K562 (cell line): ENCODE data around the gene YOD1. TPM values are rescaled to one million over a fixed set of nuclear protein-coding genes. Genes with fewer than 3 reads are reported as not detected.
A peak's percentile ranks its signal among the peaks of the same experiment; 100 is the strongest.

Experiments
- ATF1 ChIP-seq, 2 experiments: fragments of 450-650 bp in 1 of 2; IDR thresholded peaks; 2 replicates each; pipeline ENCODE4 v1.6.1; 2016; ENCODE audit warnings: missing compliant biosample characterization in 1 of 2, missing genetic modification characterization in 1 of 2
- BRD9 ChIP-seq: fragments of 450-650 bp; IDR thresholded peaks from 2 replicates; pipeline ENCODE4 v1.6.1; 2018; ENCODE audit warnings: low read depth; ENCODE audit not compliant: partially characterized antibody
- FOSL1 ChIP-seq: fragments of 200-800 bp; sonication (Bioruptor generic); conservative IDR thresholded peaks from 2 replicates; pipeline ENCODE4 v1.6.1; 2016; ENCODE audit warnings: missing genetic modification characterization, missing compliant biosample characterization
- HIVEP1 ChIP-seq: fragments of 250-450 bp; sonication (Bioruptor Pico); IDR thresholded peaks from 2 replicates; pipeline ENCODE4 v1.4.0; 2020; ENCODE audit warnings: mild to moderate bottlenecking
- NR4A1 ChIP-seq, 2 experiments: fragments of 250-450 bp in 1 of 2; fragments of 450-650 bp in 1 of 2; sonication (Bioruptor Pico) in 1 of 2; IDR thresholded peaks; 2 replicates each; pipeline versions ENCODE4 v1.4.0 to v1.6.1; 2016 to 2020; ENCODE audit warnings: mild to moderate bottlenecking in 2 of 2, missing compliant biosample characterization in 1 of 2, missing genetic modification characterization in 1 of 2, moderate library complexity in 1 of 2
- RBFOX2 ChIP-seq: fragments of 200-400 bp; formaldehyde crosslinking; IDR thresholded peaks from 2 replicates; pipeline ENCODE4 v1.6.1; 2017; ENCODE audit warnings: low read depth, mild to moderate bottlenecking, low read length, moderate library complexity
- SAFB2 ChIP-seq: fragments of 200-400 bp; formaldehyde crosslinking; IDR thresholded peaks from 2 replicates; pipeline ENCODE4 v1.6.1; 2018; ENCODE audit warnings: borderline replicate concordance, low read length, low read depth, moderate library complexity; ENCODE audit not compliant: severe bottlenecking
- SMAD1 ChIP-seq: fragments of 150-350 bp; IDR thresholded peaks from 2 replicates; pipeline ENCODE4 v1.6.1; 2014; ENCODE audit warnings: low read length, low read depth; ENCODE audit not compliant: partially characterized antibody
- SMAD2 ChIP-seq: fragments of 150-350 bp; IDR thresholded peaks from 2 replicates; pipeline ENCODE4 v1.6.1; 2014; ENCODE audit warnings: low read depth, mild to moderate bottlenecking, low read length
- SREBF2 ChIP-seq: sonication (generic); formaldehyde crosslinking; IDR thresholded peaks from 2 replicates; pipeline ENCODE4 v1.4.0; 2020; ENCODE audit warnings: mild to moderate bottlenecking, missing genetic modification reagents
- TAF1 ChIP-seq: IDR thresholded peaks from 2 replicates; pipeline ENCODE4 v1.6.1; 2011; ENCODE audit warnings: mild to moderate bottlenecking, low read length, moderate library complexity; ENCODE audit not compliant: insufficient read depth, control insufficient read depth, severe bottlenecking; ENCODE audit errors: extremely low read depth
- ZNF253 ChIP-seq: fragments of 250-450 bp; sonication (Bioruptor Pico); conservative IDR thresholded peaks from 2 replicates; pipeline ENCODE4 v1.6.1; 2021; ENCODE audit warnings: mild to moderate bottlenecking
- ZNF274 ChIP-seq: IDR thresholded peaks from 2 replicates; pipeline ENCODE4 v1.6.1; 2011; ENCODE audit warnings: low read depth, mild to moderate bottlenecking, low read length, moderate library complexity, borderline replicate concordance
- ZNF384 ChIP-seq: IDR thresholded peaks from 2 replicates; pipeline ENCODE4 v1.6.1; 2012; ENCODE audit warnings: low read depth, low read length, improper control_type of control experiment
- ZNF445 ChIP-seq: fragments of 250-450 bp; sonication (Bioruptor Pico); IDR thresholded peaks from 2 replicates; pipeline ENCODE4 v1.4.0; 2020; ENCODE audit warnings: low read depth, mild to moderate bottlenecking, moderate library complexity
- ZNF76 ChIP-seq: fragments of 250-450 bp; sonication (Bioruptor Pico); IDR thresholded peaks from 2 replicates; pipeline ENCODE4 v1.4.0; 2020; ENCODE audit warnings: mild to moderate bottlenecking, moderate library complexity, borderline replicate concordance
- ZNF77 ChIP-seq: fragments of 250-450 bp; sonication (Bioruptor Pico); IDR thresholded peaks from 2 replicates; pipeline ENCODE4 v1.5.0; 2020
- polyA plus RNA-seq, 8 experiments: library from polyadenylated mRNA; depleted of rRNA in 4 of 8; stranded (reverse) in 5 of 8; unstranded in 3 of 8; fragments of >200 nt; fragmentation: Nextera tagmentation in 2 of 8; fragmentation: Illumina TruSeq in 1 of 8; extraction: Ambion mirVana in 2 of 8; extraction: Trizol in 1 of 8; gene quantifications; 2 replicates each; pipeline versions ENCODE4 v1.2.1 to v1.2.3, GENCODE V29; 2011 to 2014; ENCODE audit warnings: inconsistent platforms in 1 of 8, missing spikeins in 1 of 8
- total RNA-seq, 7 experiments: library from RNA; depleted of rRNA in 6 of 7; stranded (reverse); fragments of >200 nt in 6 of 7; fragmentation: Illumina TruSeq in 2 of 7; extraction: Trizol in 2 of 7; gene quantifications; 2 replicates each; pipeline versions ENCODE4 v1.2.1 to v1.2.3, GENCODE V29; 2011 to 2021; ENCODE audit warnings: low replicate concordance in 1 of 7

Gene YOD1
- total and polyA plus RNA-seq, 9 of the 15 experiments (the other 6 are each of a cell fraction or from before 2014, with no cell fraction given), result 18.2 to 78.1 (median 46.9) TPM

GRCh38 chr1:207052911-207053769 lies 2.1 kb upstream of the YOD1 start, which contains the start of gene PFKFB2 (continued):
- TF ChIP-seq SAFB2, result no peak
- TF ChIP-seq ZNF274, result no peak
- peak; percentile 22; the same call in 1 of the 2 replicates for TF ChIP-seq NR4A1 (CRISPR knock-in tag; IDR thresholded peaks at IDR 0.05)
- TF ChIP-seq NR4A1 (tag; IDR thresholded peaks at IDR 0.05), result 0 out of 2 replicates have a peak, but pooled peaks have one; percentile 25
- TF ChIP-seq ZNF445, result no peak
- peak; percentile 90 for TF ChIP-seq TAF1
- TF ChIP-seq SREBF2 (CRISPR knock-in tag), result no peak
- TF ChIP-seq ZNF384, result peak; percentile 91
- TF ChIP-seq ZNF253 (CRISPR knock-in tag), result no peak
- TF ChIP-seq RBFOX2, result peak; percentile 97
- TF ChIP-seq HIVEP1 (CRISPR knock-in tag), result no peak
- no peak for TF ChIP-seq ATF1 (CRISPR knock-in tag; IDR thresholded peaks at IDR 0.05)
- peak; percentile 91 for TF ChIP-seq ATF1 (tag; IDR thresholded peaks at IDR 0.05)
- no peak for TF ChIP-seq ZNF77 (CRISPR knock-in tag)
- TF ChIP-seq BRD9, result peak; percentile 45
- TF ChIP-seq SMAD2, result no peak
- peak; percentile 53 for TF ChIP-seq SMAD1
- peak; percentile 25; the same call in 1 of the 2 replicates for TF ChIP-seq ZNF76 (CRISPR knock-in tag)
- peak; percentile 47; the same call in 1 of the 2 replicates for TF ChIP-seq FOSL1
